CD8-positive, alpha-beta memory T cell (primary cell): ENCODE data around the gene NOL4L. TPM values are rescaled to one million over a fixed set of nuclear protein-coding genes. Genes with fewer than 3 reads are reported as not detected.
A peak's percentile ranks its signal among the peaks of the same experiment; 100 is the strongest.
"Not testable (repeated sequence)": the region's sequence is repeated elsewhere in the genome, so short reads cannot be mapped to it uniquely, and the experiment has no call there.

Source experiments
- CTCF ChIA-PET: fragments of 350-600 bp; sonication (Branson Sonifier 250); formaldehyde crosslinking; loops from one replicate; lab custom pipeline; 2021; ENCODE audit warnings: antibody characterized with exemption; lab: Charles Lee
- POLR2A ChIA-PET: fragments of 350-600 bp; sonication (Branson Sonifier 250); formaldehyde crosslinking; loops from one replicate; lab custom pipeline; 2021; ENCODE audit warnings: antibody characterized with exemption; lab: Charles Lee
- DNase-seq, 5 donors: peaks; one replicate each; pipeline versions ENCODE4 v3.0.0 to v3.0.0-alpha.2; 2020 to 2022; ENCODE audit warnings: mixed read lengths in 1 of 5
- H3K27ac ChIP-seq: one replicate; pipeline ENCODE4 v1.7.0; 2013; ENCODE audit warnings: low read depth, mild to moderate bottlenecking, low read length, moderate library complexity
- H3K27me3 ChIP-seq: 2 replicates; pipeline ENCODE4 v1.7.0; 2013; ENCODE audit warnings: low read length, mild to moderate bottlenecking; ENCODE audit not compliant: insufficient read depth, poor library complexity, severe bottlenecking
- H3K36me3 ChIP-seq: 2 replicates; pipeline ENCODE4 v1.7.0; 2013; ENCODE audit warnings: mild to moderate bottlenecking, low read length, moderate library complexity; ENCODE audit not compliant: insufficient read depth
- H3K4me1 ChIP-seq: 2 replicates; pipeline ENCODE4 v1.7.0; 2013; ENCODE audit warnings: mild to moderate bottlenecking, low read length, moderate library complexity; ENCODE audit not compliant: insufficient read depth
- H3K4me3 ChIP-seq: 2 replicates; pipeline ENCODE4 v1.7.0; 2013; ENCODE audit warnings: mild to moderate bottlenecking, low read length
- H3K9me3 ChIP-seq: 2 replicates; pipeline ENCODE4 v1.7.0; 2013; ENCODE audit warnings: mild to moderate bottlenecking, low read length
- H3K27ac Mint-ChIP-seq, 8 donors: one replicate each; pipeline ENCODE4 v1.8.0; 2020 to 2021; ENCODE audit warnings: mixed read lengths in 8 of 8, mild to moderate bottlenecking in 6 of 8, inconsistent platforms in 3 of 8, moderate library complexity in 3 of 8
- H3K27me3 Mint-ChIP-seq, 2 donors: one replicate each; pipeline ENCODE4 v1.8.0; 2020 to 2021; ENCODE audit warnings: mixed read lengths in 2 of 2, mild to moderate bottlenecking in 1 of 2, moderate library complexity in 1 of 2
- H3K36me3 Mint-ChIP-seq, 3 donors: one replicate each; pipeline ENCODE4 v1.8.0; 2020 to 2021; ENCODE audit warnings: mixed read lengths in 3 of 3, inconsistent platforms in 1 of 3, mild to moderate bottlenecking in 1 of 3
- H3K4me1 Mint-ChIP-seq, 3 donors: one replicate each; pipeline ENCODE4 v1.8.0; 2020 to 2021; ENCODE audit warnings: mixed read lengths in 3 of 3, inconsistent platforms in 1 of 3, mild to moderate bottlenecking in 1 of 3
- H3K4me3 Mint-ChIP-seq, 7 donors: one replicate each; pipeline ENCODE4 v1.8.0; 2020 to 2021; ENCODE audit warnings: mixed read lengths in 7 of 7, mild to moderate bottlenecking in 6 of 7, moderate library complexity in 4 of 7, inconsistent platforms in 2 of 7
- H3K9me3 Mint-ChIP-seq, 5 donors: one replicate each; pipeline ENCODE4 v1.8.0; 2020 to 2022; ENCODE audit warnings: mixed read lengths in 5 of 5, mild to moderate bottlenecking in 3 of 5, moderate library complexity in 2 of 5, inconsistent platforms in 1 of 5
- polyA plus RNA-seq: library from polyadenylated mRNA; unstranded; fragments of 300-500 nt; fragmentation: Illumina TruSeq; gene quantifications from one replicate; pipeline ENCODE4 v1.2.3, GENCODE V29; 2021
- total RNA-seq, 2 experiments: library from RNA; stranded (reverse); gene quantifications; one replicate each; pipeline ENCODE4 v1.2.3, GENCODE V29; 2021

Gene NOL4L
- total and polyA plus RNA-seq, 3 experiments from 2014 or later, result 15.4 to 19.8 (median 15.8) TPM

DNA sequence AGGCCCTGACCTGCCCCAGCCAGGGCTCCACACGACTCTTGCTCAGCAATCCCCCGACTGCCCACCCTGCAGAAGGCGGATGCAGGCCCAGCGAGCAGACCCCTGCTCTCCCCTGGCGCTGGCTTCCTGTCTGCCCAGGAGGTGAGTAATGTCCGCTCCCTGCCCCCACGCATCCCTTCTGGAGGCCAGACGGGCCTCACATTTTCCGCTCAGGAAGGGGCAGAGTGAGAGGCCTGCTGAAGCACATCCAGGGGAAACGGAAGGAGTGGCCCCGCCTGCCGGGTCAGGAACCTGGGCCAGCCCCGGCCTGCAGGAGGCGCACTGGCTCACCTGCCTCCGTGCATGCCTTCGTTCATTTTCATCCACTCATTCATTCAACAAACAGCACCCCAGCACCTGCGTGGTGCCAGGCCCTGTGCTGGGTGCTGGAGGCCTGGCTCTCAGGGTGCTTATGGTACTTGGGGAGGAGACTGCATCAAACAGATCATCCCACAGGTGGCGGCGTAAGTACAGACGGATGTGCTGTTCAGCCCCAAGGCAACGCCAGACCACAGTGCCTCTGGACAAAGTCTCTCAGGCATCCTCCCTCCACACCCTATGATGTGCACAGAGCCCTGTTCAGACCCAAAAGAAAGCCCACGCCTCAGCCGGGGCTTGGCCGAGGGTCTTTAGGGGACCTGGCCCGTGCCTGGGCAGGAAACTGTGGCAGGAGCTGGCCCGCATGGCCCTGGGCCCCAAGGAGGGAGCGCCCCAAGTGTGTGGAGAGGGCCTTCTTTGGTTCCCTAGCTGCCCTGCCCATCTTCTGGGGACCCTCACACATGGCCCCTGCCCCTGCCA lies 114.9 kb downstream of the NOL4L start:
- ChIA-PET CTCF (interaction anchor here (1.9 kb wide), 1 partner anchor 69 kb away, joined by 4 read pairs; no protein-coding TSS in a partner anchor), POLR2A (no interaction called here)
- Histone ChIP-seq H3K36me3 (peaks cover 9% of the 10 kb centered on the region), H3K27me3 (no peaks in the 10 kb centered on the region), H3K9me3 (no peaks in the 10 kb centered on the region), H3K4me1 (no peaks in the 10 kb centered on the region), H3K4me3 (no peak overlapping the region), H3K27ac (no peak overlapping the region)
- Mint-ChIP-seq H3K27ac (peak overlapping the region in 4 of 8 donors; percentile 18 to 73 (median 40)), H3K36me3 (peaks cover 0 to 38% (median 0%) of the 10 kb centered on the region in 3 donors), H3K4me3 (no peak overlapping the region), H3K9me3 (no peaks in the 10 kb centered on the region), H3K27me3 (no peaks in the 10 kb centered on the region), H3K4me1 (peaks cover 0 to 21% (median 4%) of the 10 kb centered on the region in 3 donors)
- peak in 1 of 5 donors; percentile 24 for DNase-seq

DNA sequence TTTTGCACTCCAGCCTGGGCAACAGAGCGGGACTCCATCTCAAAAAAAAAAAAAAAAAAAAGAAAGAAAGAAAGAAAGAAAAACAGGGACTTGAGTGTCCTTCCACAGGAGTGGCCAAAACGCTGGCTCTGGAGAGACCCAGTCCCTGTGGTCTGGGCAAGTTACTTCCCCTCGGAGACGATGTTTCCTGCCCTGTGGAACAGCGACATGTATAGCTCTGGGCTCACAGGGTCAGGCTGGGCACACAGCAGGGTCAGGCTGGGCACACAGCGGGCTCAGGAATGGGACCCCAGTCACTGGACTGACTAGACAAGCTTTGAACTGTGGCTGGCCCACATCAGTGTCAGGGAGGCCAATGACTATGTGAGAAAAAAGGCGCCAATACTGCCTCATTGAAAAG lies 116.3 kb downstream of the NOL4L start:
- DNase-seq, result no peak
- Histone ChIP-seq H3K4me3 (no peak overlapping the region), H3K36me3 (peaks cover 9% of the 10 kb centered on the region), H3K27ac (no peak overlapping the region), H3K27me3 (no peaks in the 10 kb centered on the region), H3K9me3 (no peaks in the 10 kb centered on the region), H3K4me1 (no peaks in the 10 kb centered on the region)
- Mint-ChIP-seq H3K36me3 (peaks cover 0 to 37% (median 0%) of the 10 kb centered on the region in 3 donors), H3K9me3 (no peaks in the 10 kb centered on the region), H3K4me3 (no peak overlapping the region), H3K4me1 (peaks cover 0 to 23% (median 6%) of the 10 kb centered on the region in 3 donors), H3K27me3 (no peaks in the 10 kb centered on the region), H3K27ac (peak overlapping the region in 3 of 8 donors; percentile 34 to 91 (median 47))
- ChIA-PET CTCF (no interaction called here), POLR2A (no interaction called here)

GRCh38 chr20:32468313-32468640 lies 116.9 kb downstream of the NOL4L start:
- peaks cover 9% of the 10 kb centered on the region for H3K36me3 ChIP-seq
- Mint-ChIP-seq H3K4me1 (peaks cover 0 to 20% (median 6%) of the 10 kb centered on the region in 3 donors), H3K27ac (peak overlapping the region in 2 of 8 donors; percentile 61 to 65), H3K9me3 (no peaks in the 10 kb centered on the region), H3K27me3 (no peaks in the 10 kb centered on the region), H3K36me3 (peaks cover 0 to 35% (median 0%) of the 10 kb centered on the region in 3 donors), H3K4me3 (peak overlapping the region in 1 of 7 donors; percentile 54)
- ChIA-PET POLR2A (no interaction called here), CTCF (interaction anchor here (0.9 kb wide), 1 partner anchor 41 kb away, joined by 3 read pairs; no protein-coding TSS in a partner anchor)
- H3K27ac ChIP-seq, result no peak overlapping the region
- H3K4me1 ChIP-seq, result no peaks in the 10 kb centered on the region
- no peaks in the 10 kb centered on the region for H3K9me3 ChIP-seq
- DNase-seq, result no peak
- H3K27me3 ChIP-seq, result no peaks in the 10 kb centered on the region
- H3K4me3 ChIP-seq, result no peak overlapping the region

GRCh38 chr20:32467506-32468312 lies 117.4 kb downstream of the NOL4L start:
- H3K4me1 Mint-ChIP-seq, result peaks cover 0 to 20% (median 6%) of the 10 kb centered on the region in 3 donors
- peaks cover 0 to 34% (median 0%) of the 10 kb centered on the region in 3 donors for H3K36me3 Mint-ChIP-seq
- no peak overlapping the region for H3K4me3 Mint-ChIP-seq
- ChIA-PET CTCF (interaction anchor here (0.9 kb wide), 1 partner anchor 41 kb away, joined by 3 read pairs; no protein-coding TSS in a partner anchor), POLR2A (no interaction called here)
- H3K27ac Mint-ChIP-seq, result peak overlapping the region in 3 of 8 donors; percentile 51 to 82 (median 79)
- Histone ChIP-seq H3K27ac (no peak overlapping the region), H3K9me3 (no peaks in the 10 kb centered on the region), H3K4me3 (no peak overlapping the region), H3K27me3 (no peaks in the 10 kb centered on the region), H3K4me1 (no peaks in the 10 kb centered on the region), H3K36me3 (peaks cover 9% of the 10 kb centered on the region)
- H3K27me3 Mint-ChIP-seq, result peaks cover 0 to 2% of the 10 kb centered on the region in 2 donors
- no peak for DNase-seq
- H3K9me3 Mint-ChIP-seq, result no peaks in the 10 kb centered on the region

DNA sequence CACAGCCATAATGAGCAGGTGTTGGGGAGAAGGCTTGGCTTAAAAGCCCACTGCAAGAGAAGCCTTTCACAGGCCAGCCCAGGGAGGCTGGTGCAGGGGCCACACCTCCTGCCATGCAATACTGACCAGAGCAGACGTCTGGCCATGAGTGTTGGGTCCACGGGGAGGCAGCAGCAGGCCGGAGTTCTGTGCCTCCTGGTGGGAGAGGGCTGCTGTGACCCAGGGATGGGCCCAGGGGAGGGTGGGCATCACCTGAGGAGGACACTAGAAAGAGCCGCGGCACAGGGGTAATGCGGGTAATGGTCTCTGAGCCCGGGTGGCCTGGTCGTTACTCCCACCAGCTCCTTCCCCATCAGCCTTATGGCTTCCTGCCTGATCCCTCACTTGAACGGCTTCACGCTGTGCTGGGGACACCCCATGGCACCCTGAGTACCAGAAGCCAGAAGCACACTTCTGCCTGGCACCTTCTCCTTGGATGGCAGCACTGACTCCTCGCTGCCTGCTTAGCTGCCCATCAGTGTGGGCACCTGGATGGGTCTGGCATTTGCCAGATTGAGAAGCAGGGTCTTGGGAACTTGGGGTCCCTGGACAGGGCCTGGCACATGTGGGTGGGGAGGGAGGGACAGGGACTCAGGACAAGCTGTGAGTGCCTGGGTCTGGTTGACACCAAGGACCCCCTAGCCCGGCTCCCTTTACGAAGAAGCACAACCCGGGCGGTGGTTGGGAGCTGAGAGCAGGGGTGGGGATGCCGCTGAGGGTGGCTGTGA lies 118.2 kb downstream of the NOL4L start:
- CTCF ChIA-PET, result no interaction called here

GRCh38 chr20:32465901-32466675 lies 119.0 kb downstream of the NOL4L start:
- H3K27me3 ChIP-seq, H3K27ac ChIP-seq, POLR2A ChIA-PET, DNase-seq, H3K4me3 Mint-ChIP-seq, H3K27me3 Mint-ChIP-seq, H3K4me3 ChIP-seq, H3K36me3 ChIP-seq, H3K4me1 ChIP-seq, H3K9me3 Mint-ChIP-seq, H3K9me3 ChIP-seq: not testable (repeated sequence)
- peak overlapping the region in 2 of 8 donors; percentile 6 to 71 for H3K27ac Mint-ChIP-seq
- H3K4me1 Mint-ChIP-seq, result peaks cover 0 to 12% (median 6%) of the 10 kb centered on the region in 3 donors
- CTCF ChIA-PET, result interaction anchor here (0.7 to 0.8 kb wide), 2 partner anchors 20 kb away, joined by 3 read pairs; no protein-coding TSS in a partner anchor
- peaks cover 0 to 33% (median 0%) of the 10 kb centered on the region in 3 donors for H3K36me3 Mint-ChIP-seq

More for the DNA sequence above, 118.2 kb downstream of the NOL4L start:
- Mint-ChIP-seq H3K27ac (peak overlapping the region in 3 of 8 donors; percentile 22 to 82 (median 79)), H3K36me3 (peaks cover 0 to 37% (median 0%) of the 10 kb centered on the region in 3 donors), H3K9me3 (no peaks in the 10 kb centered on the region), H3K4me3 (no peak overlapping the region), H3K4me1 (peaks cover 0 to 18% (median 6%) of the 10 kb centered on the region in 3 donors), H3K27me3 (peaks cover 0 to 2% of the 10 kb centered on the region in 2 donors)
- POLR2A ChIA-PET, result no interaction called here
- no peak for DNase-seq
- peaks cover 1% of the 10 kb centered on the region for H3K36me3 ChIP-seq
- no peak overlapping the region for H3K4me3 ChIP-seq
- no peaks in the 10 kb centered on the region for H3K9me3 ChIP-seq
- H3K27me3 ChIP-seq, result no peaks in the 10 kb centered on the region
- no peak overlapping the region for H3K27ac ChIP-seq
- no peaks in the 10 kb centered on the region for H3K4me1 ChIP-seq
